Measurements from ENCODE around the gene IFRD2. TPM values are rescaled to one million over a fixed set of nuclear protein-coding genes. Genes with fewer than 3 reads are reported as not detected.

IFRD2 gene
- total RNA-seq, 1 experiment from 2014 or later, result 89.5 TPM

DNA sequence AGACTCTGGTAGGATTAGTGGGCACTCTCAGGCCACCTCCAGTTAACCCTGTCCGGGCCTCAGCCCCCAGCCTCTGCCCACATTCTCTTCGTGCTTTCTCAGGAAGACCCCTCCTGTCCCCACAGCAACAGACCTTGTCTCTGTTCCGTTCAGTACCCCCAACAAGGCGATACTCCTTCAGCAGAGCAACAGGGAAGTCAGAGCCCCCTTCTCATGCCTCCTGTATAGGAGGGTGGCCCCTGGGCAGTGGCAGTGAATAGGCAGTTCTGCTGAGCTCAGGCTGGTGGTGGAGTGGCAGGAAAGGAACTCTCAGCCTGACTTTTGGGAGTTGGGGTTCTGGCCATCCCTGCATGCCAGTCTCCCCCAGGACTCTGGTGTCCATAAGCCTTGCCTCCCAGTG is 22.8 kb downstream of the IFRD2 start:
- TF ChIP-seq, protein P1, sequence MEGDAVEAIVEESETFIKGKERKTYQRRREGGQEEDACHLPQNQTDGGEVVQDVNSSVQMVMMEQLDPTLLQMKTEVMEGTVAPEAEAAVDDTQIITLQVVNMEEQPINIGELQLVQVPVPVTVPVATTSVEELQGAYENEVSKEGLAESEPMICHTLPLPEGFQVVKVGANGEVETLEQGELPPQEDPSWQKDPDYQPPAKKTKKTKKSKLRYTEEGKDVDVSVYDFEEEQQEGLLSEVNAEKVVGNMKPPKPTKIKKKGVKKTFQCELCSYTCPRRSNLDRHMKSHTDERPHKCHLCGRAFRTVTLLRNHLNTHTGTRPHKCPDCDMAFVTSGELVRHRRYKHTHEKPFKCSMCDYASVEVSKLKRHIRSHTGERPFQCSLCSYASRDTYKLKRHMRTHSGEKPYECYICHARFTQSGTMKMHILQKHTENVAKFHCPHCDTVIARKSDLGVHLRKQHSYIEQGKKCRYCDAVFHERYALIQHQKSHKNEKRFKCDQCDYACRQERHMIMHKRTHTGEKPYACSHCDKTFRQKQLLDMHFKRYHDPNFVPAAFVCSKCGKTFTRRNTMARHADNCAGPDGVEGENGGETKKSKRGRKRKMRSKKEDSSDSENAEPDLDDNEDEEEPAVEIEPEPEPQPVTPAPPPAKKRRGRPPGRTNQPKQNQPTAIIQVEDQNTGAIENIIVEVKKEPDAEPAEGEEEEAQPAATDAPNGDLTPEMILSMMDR (IDR thresholded peaks at IDR 0.05; ENCODE audit: insufficient read depth in 1 of 2, low read depth in 1 of 2, low read length in 1 of 2, severe bottlenecking in 1 of 2, unreplicated experiment in 1 of 2), result no peak
- Histone ChIP-seq H3K27me3 (replicated peaks; ENCODE audit: control insufficient read depth, insufficient read depth, low read length) (no peaks in the 10 kb centered on the region), H3K36me3 (ENCODE audit: control insufficient read depth, insufficient read depth, low read length) (peaks cover under 1% of the 10 kb centered on the region), H3K4me1 (peaks cover 76% of the 10 kb centered on the region), H3K9me3 (no peaks in the 10 kb centered on the region), H3K4me3 (ENCODE audit: low read depth, low read length) (peak overlapping the region; percentile 33)
- H3K9me3 Mint-ChIP-seq (ENCODE audit: unreplicated experiment), result no peaks in the 10 kb centered on the region
- peaks cover 48% of the 10 kb centered on the region for H3K4me1 Mint-ChIP-seq (ENCODE audit: low read depth, unreplicated experiment)
- peak overlapping the region; percentile 61 for H3K4me3 Mint-ChIP-seq (ENCODE audit: unreplicated experiment)
- H3K27ac Mint-ChIP-seq (ENCODE audit: unreplicated experiment), result peak overlapping the region; percentile 53
- H3K36me3 Mint-ChIP-seq (ENCODE audit: insufficient read depth, unreplicated experiment), result peaks cover 14% of the 10 kb centered on the region
- DNase-seq, result no peak
- ChIA-PET CTCF (interaction anchor here (0.6 to 1.8 kb wide), 8 partner anchors 10 to 1562 kb away, joined by 3 to 10 read pairs (median 4); partner anchors contain the start of gene GNAI2), POLR2A (interaction anchor here (0.6 to 1.0 kb wide), 3 partner anchors 10 to 68 kb away, joined by 3 to 6 read pairs (median 5); no protein-coding TSS in a partner anchor)
- TSS peak; percentile 3 for BruUV-seq (replicated peaks)
- intact Hi-C loops (cut with micrococcal nuclease; ENCODE audit: unreplicated experiment), result no loop called here
- no peaks in the 10 kb centered on the region for H3K27me3 Mint-ChIP-seq (ENCODE audit: insufficient read depth, unreplicated experiment)

DNA sequence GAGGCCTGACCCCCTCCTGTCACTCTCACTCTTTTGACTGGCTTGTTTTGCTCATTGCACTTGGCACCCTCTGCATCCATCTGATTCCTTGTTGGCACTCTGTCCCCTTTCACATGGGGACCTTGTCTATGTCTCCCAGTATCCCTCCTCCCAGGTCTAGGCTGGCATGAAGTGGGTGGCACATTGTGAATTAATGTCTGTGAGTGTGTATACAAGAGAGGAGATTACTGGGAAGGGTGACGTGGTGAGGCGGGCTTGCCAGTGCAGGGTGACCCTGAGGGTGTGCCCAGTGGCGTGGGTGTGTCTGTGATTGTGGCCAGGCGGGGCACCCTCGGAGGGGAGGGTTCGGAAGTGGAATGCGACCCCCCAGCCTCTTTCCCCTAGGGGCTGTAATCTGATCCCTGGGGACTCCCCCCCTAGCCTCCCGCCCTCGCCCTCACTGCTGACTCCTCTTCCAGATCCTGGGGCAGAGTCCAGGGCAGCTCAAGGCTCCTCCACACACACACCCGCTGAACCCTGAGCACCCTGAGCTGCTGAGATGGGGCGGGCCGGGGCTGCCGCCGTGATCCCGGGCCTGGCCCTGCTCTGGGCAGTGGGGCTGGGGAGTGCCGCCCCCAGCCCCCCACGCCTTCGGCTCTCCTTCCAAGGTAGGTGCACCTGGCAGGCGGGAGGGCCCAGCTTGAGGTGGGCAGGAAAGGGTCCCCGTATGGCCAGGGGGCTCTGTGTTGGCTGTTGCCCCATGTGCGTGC is 23.4 kb downstream of the IFRD2 start, which contains the start of gene SEMA3B:
Gene SEMA3B, plus strand, starts transcription at position 445 of the 749 bp plus-strand sequence. Its CDS starts 94 bp downstream, at position 539.
- Histone ChIP-seq H3K27me3 (replicated peaks; ENCODE audit: control insufficient read depth, insufficient read depth, low read length) (no peaks in the 10 kb centered on the region), H3K4me1 (peaks cover 77% of the 10 kb centered on the region), H3K9me3 (no peaks in the 10 kb centered on the region), H3K36me3 (ENCODE audit: control insufficient read depth, insufficient read depth, low read length) (no peaks in the 10 kb centered on the region; the same call in none of the 2 replicates), H3K4me3 (ENCODE audit: low read depth, low read length) (peak within 1 kb of the TSS; percentile 33)
- Mint-ChIP-seq H3K27ac (ENCODE audit: unreplicated experiment) (peak within 1 kb of the TSS; percentile 53), H3K4me3 (ENCODE audit: unreplicated experiment) (peak within 1 kb of the TSS; percentile 61), H3K4me1 (ENCODE audit: low read depth, unreplicated experiment) (peaks cover 48% of the 10 kb centered on the region), H3K36me3 (ENCODE audit: insufficient read depth, unreplicated experiment) (peaks cover 13% of the 10 kb centered on the region), H3K9me3 (ENCODE audit: unreplicated experiment) (no peaks in the 10 kb centered on the region), H3K27me3 (ENCODE audit: insufficient read depth, unreplicated experiment) (no peaks in the 10 kb centered on the region)
- intact Hi-C loops (cut with micrococcal nuclease; ENCODE audit: unreplicated experiment), result no loop called here
- ChIA-PET POLR2A (interaction anchor here (0.6 to 1.0 kb wide), 2 partner anchors 54 to 68 kb away, joined by 4 to 6 read pairs; no protein-coding TSS in a partner anchor), CTCF (interaction anchor here (0.7 to 1.8 kb wide), 7 partner anchors 9 to 1563 kb away, joined by 3 to 10 read pairs (median 4); partner anchors contain the start of gene GNAI2)
- peak; percentile 46 to 74 for DNase-seq
- BruUV-seq (replicated peaks), result no TSS peak
- TF ChIP-seq, protein P1 (IDR thresholded peaks at IDR 0.05; ENCODE audit: insufficient read depth in 1 of 2, low read depth in 1 of 2, low read length in 1 of 2, severe bottlenecking in 1 of 2, unreplicated experiment in 1 of 2), result no peak

DNA sequence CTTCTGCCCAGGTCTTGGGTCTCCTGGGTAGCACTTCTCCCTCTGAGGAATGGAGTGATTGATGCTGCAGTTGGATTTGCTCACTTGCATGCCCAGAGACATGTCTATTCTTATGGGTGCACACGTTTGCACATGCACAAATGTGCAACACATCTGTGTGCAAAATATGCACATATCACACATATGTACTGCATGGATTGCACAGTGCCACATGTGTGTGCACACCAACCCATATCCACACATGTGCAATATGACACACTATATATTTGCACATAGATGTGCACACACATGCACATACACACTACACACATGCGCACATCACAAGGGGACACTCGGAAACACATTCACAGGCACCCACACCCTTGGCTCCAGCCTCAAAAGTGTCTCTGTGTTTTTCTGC is 24.0 kb downstream of the IFRD2 start:
- TF ChIP-seq, protein P1 (IDR thresholded peaks at IDR 0.05; ENCODE audit: insufficient read depth in 1 of 2, low read depth in 1 of 2, low read length in 1 of 2, severe bottlenecking in 1 of 2, unreplicated experiment in 1 of 2), result no peak
- Histone ChIP-seq H3K27me3 (replicated peaks; ENCODE audit: control insufficient read depth, insufficient read depth, low read length) (no peaks in the 10 kb centered on the region), H3K36me3 (ENCODE audit: control insufficient read depth, insufficient read depth, low read length) (no peaks in the 10 kb centered on the region; the same call in 1 of the 2 replicates), H3K9me3 (no peaks in the 10 kb centered on the region), H3K4me1 (peaks cover 81% of the 10 kb centered on the region), H3K4me3 (ENCODE audit: low read depth, low read length) (no peak overlapping the region)
- H3K4me3 Mint-ChIP-seq (ENCODE audit: unreplicated experiment), result peak overlapping the region; percentile 61
- peaks cover 11% of the 10 kb centered on the region for H3K36me3 Mint-ChIP-seq (ENCODE audit: insufficient read depth, unreplicated experiment)
- no peaks in the 10 kb centered on the region for H3K27me3 Mint-ChIP-seq (ENCODE audit: insufficient read depth, unreplicated experiment)
- intact Hi-C loops (cut with micrococcal nuclease; ENCODE audit: unreplicated experiment), result no loop called here
- ChIA-PET CTCF (no interaction called here), POLR2A (no interaction called here)
- no peak for DNase-seq
- no TSS peak for BruUV-seq (replicated peaks)
- no peaks in the 10 kb centered on the region for H3K9me3 Mint-ChIP-seq (ENCODE audit: unreplicated experiment)
- H3K4me1 Mint-ChIP-seq (ENCODE audit: low read depth, unreplicated experiment), result peaks cover 50% of the 10 kb centered on the region
- peak overlapping the region; percentile 53 for H3K27ac Mint-ChIP-seq (ENCODE audit: unreplicated experiment)

All from Caco-2 (cell line).